Parathyroid adenoma (tissue), 2 donors: ENCODE data around the gene TAS2R41.

Experiments
- H2AFZ ChIP-seq: fragments of 300-600 bp; sonication (generic); one replicate; pipeline ENCODE4 v1.7.0; 2017; ENCODE audit warnings: antibody characterized with exemption, mild to moderate bottlenecking
- H3K27ac ChIP-seq: fragments of 300-600 bp; sonication (generic); one replicate; pipeline ENCODE4 v1.7.0; 2017
- H3K27me3 ChIP-seq: fragments of 300-600 bp; sonication (generic); one replicate; pipeline ENCODE4 v1.7.0; 2017; ENCODE audit warnings: low read length; ENCODE audit not compliant: control insufficient read depth, insufficient read depth
- H3K36me3 ChIP-seq: fragments of 300-600 bp; sonication (generic); one replicate; pipeline ENCODE4 v1.7.0; 2017; ENCODE audit warnings: low read length; ENCODE audit not compliant: control insufficient read depth, insufficient read depth
- H3K4me1 ChIP-seq: fragments of 300-600 bp; sonication (generic); one replicate; pipeline ENCODE4 v1.7.0; 2017; ENCODE audit warnings: control low read depth
- H3K4me2 ChIP-seq: fragments of 300-600 bp; sonication (generic); one replicate; pipeline ENCODE4 v1.7.0; 2017; ENCODE audit warnings: low read length
- H3K4me3 ChIP-seq: fragments of 300-600 bp; sonication (generic); one replicate; pipeline ENCODE4 v1.7.0; 2017; ENCODE audit warnings: low read depth, low read length
- H3K79me2 ChIP-seq: fragments of 300-600 bp; sonication (generic); one replicate; pipeline ENCODE4 v1.7.0; 2017; ENCODE audit warnings: control low read depth
- H3K9ac ChIP-seq: fragments of 300-600 bp; sonication (generic); one replicate; pipeline ENCODE4 v1.7.0; 2017; ENCODE audit warnings: mild to moderate bottlenecking
- H3K9me3 ChIP-seq: fragments of 300-600 bp; sonication (generic); one replicate; pipeline ENCODE4 v1.7.0; 2017; ENCODE audit warnings: low read length; ENCODE audit not compliant: control insufficient read depth
- TF ChIP-seq, protein P1 (sequence below): fragments of 300-600 bp; sonication (generic); IDR thresholded peaks from one replicate; pipeline ENCODE4 v1.7.0; 2017; ENCODE audit warnings: antibody characterized with exemption, mild to moderate bottlenecking
- donor health status: primary hyperparathyroidism.

Gene TAS2R41

DNA sequence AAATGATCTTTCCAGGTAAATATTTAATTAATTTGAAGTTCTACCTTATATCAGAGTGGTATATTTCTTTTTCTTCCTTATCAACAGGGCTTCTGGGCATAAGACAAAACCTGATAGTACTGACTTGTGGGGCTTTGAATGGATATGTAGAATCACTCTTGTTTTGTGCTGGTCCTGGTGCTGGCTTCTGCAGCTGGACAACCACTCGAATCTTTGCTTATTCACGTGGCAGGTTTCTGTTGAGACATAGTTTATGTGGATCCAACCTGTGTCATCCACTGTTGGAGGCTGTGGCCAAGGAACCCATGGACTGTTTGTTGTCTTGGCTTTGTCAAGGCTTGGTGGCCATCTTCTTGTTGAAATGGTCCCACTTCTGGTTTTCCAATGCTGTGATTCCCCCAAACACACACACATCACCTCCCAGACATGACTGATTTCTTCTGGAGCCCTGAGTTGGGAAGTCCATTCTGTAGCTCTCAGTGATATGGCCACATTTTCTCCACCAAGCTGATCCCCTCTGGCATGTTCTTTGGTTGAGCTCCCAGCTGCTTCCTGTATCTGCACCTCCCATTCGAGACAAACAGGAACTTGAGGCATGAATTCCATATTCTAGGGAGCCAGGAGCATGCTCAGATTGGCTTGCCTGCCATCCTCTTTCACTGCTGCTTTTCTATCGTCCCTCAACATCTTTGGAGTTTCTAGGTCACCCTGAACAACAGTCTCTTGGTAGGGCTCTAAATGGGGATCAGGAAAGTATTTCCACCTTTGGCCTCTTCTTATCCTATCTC, 19.5 kb downstream of the TAS2R41 start:
- Histone ChIP-seq H3K79me2 (no peaks in the 10 kb centered on the region), H3K9ac (no peak overlapping the region), H3K27me3 (no peaks in the 10 kb centered on the region), H2AFZ (peak overlapping the region; percentile 8), H3K4me2 (no peak overlapping the region), H3K36me3 (no peaks in the 10 kb centered on the region), H3K4me1 (peaks cover 52% of the 10 kb centered on the region), H3K4me3 (no peak overlapping the region), H3K27ac (no peak overlapping the region), H3K9me3 (no peaks in the 10 kb centered on the region)
- TF ChIP-seq, protein P1, sequence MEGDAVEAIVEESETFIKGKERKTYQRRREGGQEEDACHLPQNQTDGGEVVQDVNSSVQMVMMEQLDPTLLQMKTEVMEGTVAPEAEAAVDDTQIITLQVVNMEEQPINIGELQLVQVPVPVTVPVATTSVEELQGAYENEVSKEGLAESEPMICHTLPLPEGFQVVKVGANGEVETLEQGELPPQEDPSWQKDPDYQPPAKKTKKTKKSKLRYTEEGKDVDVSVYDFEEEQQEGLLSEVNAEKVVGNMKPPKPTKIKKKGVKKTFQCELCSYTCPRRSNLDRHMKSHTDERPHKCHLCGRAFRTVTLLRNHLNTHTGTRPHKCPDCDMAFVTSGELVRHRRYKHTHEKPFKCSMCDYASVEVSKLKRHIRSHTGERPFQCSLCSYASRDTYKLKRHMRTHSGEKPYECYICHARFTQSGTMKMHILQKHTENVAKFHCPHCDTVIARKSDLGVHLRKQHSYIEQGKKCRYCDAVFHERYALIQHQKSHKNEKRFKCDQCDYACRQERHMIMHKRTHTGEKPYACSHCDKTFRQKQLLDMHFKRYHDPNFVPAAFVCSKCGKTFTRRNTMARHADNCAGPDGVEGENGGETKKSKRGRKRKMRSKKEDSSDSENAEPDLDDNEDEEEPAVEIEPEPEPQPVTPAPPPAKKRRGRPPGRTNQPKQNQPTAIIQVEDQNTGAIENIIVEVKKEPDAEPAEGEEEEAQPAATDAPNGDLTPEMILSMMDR = no peak

DNA sequence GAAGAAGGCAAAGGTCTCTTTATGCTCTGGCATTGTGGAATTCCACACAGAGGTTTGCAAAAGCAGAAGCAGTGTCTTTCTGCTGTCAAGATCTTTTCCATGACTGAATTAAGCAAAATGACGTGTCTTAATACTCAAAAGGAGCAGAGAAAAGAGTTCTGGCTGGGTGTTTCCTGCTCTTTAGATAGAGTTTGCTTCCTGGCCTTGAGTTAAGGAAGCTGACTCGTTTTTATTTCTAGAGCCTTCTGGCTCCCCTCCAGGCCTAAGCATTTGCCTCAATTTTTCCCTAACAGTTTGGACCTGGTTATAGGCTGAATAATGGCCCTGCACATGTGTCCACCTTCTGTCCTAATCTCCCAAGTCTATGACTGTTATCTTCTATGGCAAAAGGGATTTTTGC, 21.6 kb downstream of the TAS2R41 start:
- Histone ChIP-seq H3K4me2 (peak overlapping the region; percentile 7), H2AFZ (peak overlapping the region; percentile 59), H3K27ac (peak overlapping the region; percentile 85), H3K36me3 (no peaks in the 10 kb centered on the region), H3K79me2 (no peaks in the 10 kb centered on the region), H3K9ac (no peak overlapping the region), H3K27me3 (no peaks in the 10 kb centered on the region), H3K4me3 (no peak overlapping the region), H3K9me3 (no peaks in the 10 kb centered on the region), H3K4me1 (peaks cover 43% of the 10 kb centered on the region)
- TF ChIP-seq, protein P1 = no peak

DNA sequence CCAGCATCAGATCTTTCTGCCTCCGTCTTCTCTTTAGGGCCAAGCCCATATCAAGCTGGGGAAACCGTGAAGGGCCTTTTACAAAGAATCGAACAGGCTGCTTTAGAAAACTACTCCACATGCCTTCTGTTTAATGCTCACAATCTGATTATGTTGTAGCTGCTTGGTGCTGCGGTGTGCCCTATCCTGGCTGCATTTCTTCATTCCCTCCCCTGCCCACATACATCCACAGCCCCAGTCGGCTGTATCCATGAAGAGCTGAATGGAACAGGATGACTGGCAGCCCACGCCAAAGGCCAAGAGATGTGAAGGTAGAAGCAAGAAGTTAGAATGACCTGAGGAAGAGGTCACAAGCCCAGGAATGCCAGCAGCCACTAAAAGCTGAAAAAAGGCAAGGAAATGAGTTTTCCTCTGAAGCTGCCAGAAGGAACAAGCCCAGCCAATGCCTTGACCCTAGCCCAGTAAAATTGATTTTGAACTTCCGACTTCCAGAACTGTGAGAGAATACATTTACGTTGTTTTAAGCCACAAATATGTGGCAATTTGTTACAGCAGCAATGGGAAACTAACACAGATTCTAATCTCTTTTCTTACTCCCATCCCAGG, 22.2 kb downstream of the TAS2R41 start:
- Histone ChIP-seq H3K4me3 (no peak overlapping the region), H3K4me1 (peaks cover 49% of the 10 kb centered on the region), H3K9ac (no peak overlapping the region), H3K27ac (peak overlapping the region; percentile 85), H3K79me2 (no peaks in the 10 kb centered on the region), H2AFZ (peak overlapping the region; percentile 59), H3K27me3 (no peaks in the 10 kb centered on the region), H3K9me3 (no peaks in the 10 kb centered on the region), H3K4me2 (peak overlapping the region; percentile 36), H3K36me3 (no peaks in the 10 kb centered on the region)
- TF ChIP-seq, protein P1 = no peak

DNA sequence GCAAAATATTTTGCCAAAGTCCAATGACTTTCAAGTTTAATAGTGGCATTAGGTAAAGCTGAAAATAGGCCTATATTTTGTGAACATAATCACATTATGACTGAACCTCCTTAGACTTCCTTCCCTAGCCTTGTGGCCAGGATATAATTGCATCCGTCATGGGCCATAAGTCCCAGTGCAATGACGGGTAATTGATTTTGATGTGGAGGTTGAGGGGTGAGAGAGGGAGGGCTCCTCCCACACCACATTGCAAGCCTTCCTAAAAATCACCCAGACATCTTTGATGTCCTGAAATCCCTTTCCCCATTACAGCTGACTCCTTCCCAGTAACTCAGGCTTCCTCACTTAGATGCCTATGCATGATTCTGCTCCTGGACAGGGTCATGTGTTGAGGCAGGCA, 25.6 kb downstream of the TAS2R41 start:
- TF ChIP-seq, protein P1 = no peak
- Histone ChIP-seq H3K4me1 (peaks cover 47% of the 10 kb centered on the region), H3K27me3 (no peaks in the 10 kb centered on the region), H2AFZ (no peak overlapping the region), H3K36me3 (no peaks in the 10 kb centered on the region), H3K4me2 (no peak overlapping the region), H3K9me3 (no peaks in the 10 kb centered on the region), H3K27ac (no peak overlapping the region), H3K4me3 (no peak overlapping the region), H3K79me2 (no peaks in the 10 kb centered on the region), H3K9ac (no peak overlapping the region)
